HCT116 (cell line): ENCODE data around the gene ZNF74.

ENCODE experiments used
- CEBPB ChIP-seq: IDR thresholded peaks from 2 replicates; pipeline ENCODE4 v1.6.1; 2012; ENCODE audit warnings: low read depth
- CTCF ChIP-seq, 3 experiments: fragments of 200-600 bp in 1 of 3; sonication (generic) in 1 of 3; IDR thresholded peaks in 2 of 3; conservative IDR thresholded peaks in 1 of 3; 2 replicates each; pipeline ENCODE4 v1.5.1; 2012 to 2017; ENCODE audit warnings: low read depth in 2 of 3, low read length in 2 of 3, antibody characterized with exemption in 1 of 3, borderline replicate concordance in 1 of 3, control low read depth in 1 of 3, mild to moderate bottlenecking in 1 of 3, mixed read lengths in 1 of 3, mixed run types in 1 of 3, moderate library complexity in 1 of 3; ENCODE audit not compliant: insufficient read depth in 1 of 3
- EGR1 ChIP-seq: IDR thresholded peaks from 2 replicates; pipeline ENCODE4 v1.6.1; 2012; ENCODE audit warnings: low read depth
- ELF1 ChIP-seq: IDR thresholded peaks from 2 replicates; pipeline ENCODE4 v1.6.1; 2012; ENCODE audit warnings: low read depth, borderline replicate concordance
- EZH2 ChIP-seq: fragments of 200-600 bp; sonication (generic); IDR thresholded peaks from 2 replicates; pipeline ENCODE4 v1.6.1; 2017; ENCODE audit warnings: antibody characterized with exemption, mixed run types
- EZH2phosphoT487 ChIP-seq: fragments of 200-600 bp; IDR thresholded peaks from 2 replicates; pipeline ENCODE4 v1.6.1; 2018; ENCODE audit warnings: antibody characterized with exemption, borderline replicate concordance
- POLR2A ChIP-seq: IDR thresholded peaks from 2 replicates; pipeline ENCODE4 v1.7.0; 2011; ENCODE audit warnings: borderline replicate concordance; ENCODE audit not compliant: insufficient read depth, insufficient read length; ENCODE audit errors: extremely low read depth
- POLR2AphosphoS5 ChIP-seq: IDR thresholded peaks from 2 replicates; pipeline ENCODE4 v1.6.1; 2011; ENCODE audit warnings: mild to moderate bottlenecking, low read depth, low read length, moderate library complexity
- REST ChIP-seq: IDR thresholded peaks from 2 replicates; pipeline ENCODE4 v1.6.1; 2012; ENCODE audit warnings: low read depth
- ZNF274 ChIP-seq: fragments of 200-500 bp; sonication (Bioruptor generic); IDR thresholded peaks from 2 replicates; pipeline ENCODE4 v1.6.1; 2014; ENCODE audit warnings: mild to moderate bottlenecking, low read depth, low read length, inconsistent platforms

- TF ChIP-seq EZH2phosphoT487 (no peak), POLR2AphosphoS5 (no peak), REST (no peak), ELF1 (no peak), EZH2 (no peak), CTCF (IDR thresholded peaks at IDR 0.05 in 2 of 3, conservative IDR thresholded peaks at IDR 0.05 in 1 of 3; ENCODE audit: borderline replicate concordance in 1 of 3, insufficient read depth in 1 of 3, low read depth in 2 of 3, low read length in 2 of 3) (no peak), POLR2A (no peak), EGR1 (no peak), ZNF274 (no peak), CEBPB (no peak)
Observed at GRCh38 chr22:20455709-20456063, 61.7 kb downstream of the ZNF74 start.
